Endothelial cell of umbilical vein (primary cell): ENCODE measurements around the gene ADGRB2. TPM values are rescaled to one million over a fixed set of nuclear protein-coding genes. Genes with fewer than 3 reads are reported as not detected.

Experiments used
- BruUV-seq: library from RNA; stranded (reverse); fragments of 400-500 nt; replicated peaks from 2 replicates; lab custom pipeline; 2021; lab: Mats Ljungman, UMichigan
- CTCF ChIA-PET: fragments of 300-600, 350-600 bp; sonication (Branson Sonifier 250); formaldehyde crosslinking; loops from one replicate; lab custom pipeline; 2021; ENCODE audit warnings: antibody characterized with exemption, inconsistent platforms; lab: Charles Lee
- POLR2A ChIA-PET: fragments of 300-600, 350-600 bp; sonication (Branson Sonifier 250); formaldehyde crosslinking; loops from one replicate; lab custom pipeline; 2021; ENCODE audit warnings: antibody characterized with exemption, inconsistent platforms; lab: Charles Lee
- DNase-seq: peaks from one replicate; pipeline ENCODE4 v3.0.0-alpha.2; 2011; ENCODE audit warnings: low read depth, low spot score
- FAIRE-seq: peaks from 2 replicates; lab custom pipeline; 2011; peaks lifted over from hg19 to GRCh38; lab: Jason Lieb, UNC
- H2AFZ ChIP-seq: 2 replicates; pipeline ENCODE4 v1.6.0; 2012; ENCODE audit warnings: low read depth, low read length, control low read depth, inconsistent platforms
- H3K27ac ChIP-seq: 2 replicates; pipeline ENCODE4 v1.5.1; 2011; ENCODE audit warnings: low read depth, mild to moderate bottlenecking, control low read depth, low read length, moderate library complexity; ENCODE audit not compliant: insufficient read depth
- H3K27me3 ChIP-seq, 2 experiments: 2 replicates each; pipeline versions ENCODE4 v1.6.0 to v1.6.1; 2011; ENCODE audit warnings: low read length in 2 of 2, mixed read lengths in 1 of 2; ENCODE audit not compliant: control insufficient read depth in 2 of 2, insufficient read depth in 2 of 2
- H3K36me3 ChIP-seq, 2 experiments: 2 replicates in 1 of 2; 3 replicates in 1 of 2; pipeline ENCODE4 v1.5.1; 2011; ENCODE audit warnings: low read length in 2 of 2, mild to moderate bottlenecking in 1 of 2, moderate library complexity in 1 of 2; ENCODE audit not compliant: control insufficient read depth in 2 of 2, insufficient read depth in 2 of 2; ENCODE audit errors: extremely low read depth in 1 of 2
- H3K4me1 ChIP-seq: 3 replicates; pipeline ENCODE4 v1.5.1; 2011; ENCODE audit warnings: mild to moderate bottlenecking, low read length; ENCODE audit not compliant: control insufficient read depth, insufficient read depth; ENCODE audit errors: extremely low read depth
- H3K4me2 ChIP-seq: 2 replicates; pipeline ENCODE4 v1.6.1; 2011; ENCODE audit warnings: low read length, control low read depth, mixed read lengths; ENCODE audit not compliant: insufficient read depth
- H3K4me3 ChIP-seq, 3 experiments: fragments of 200-600 bp in 1 of 3; sonication (generic), shearing (Covaris generic) in 1 of 3; replicated peaks in 1 of 3; 2 replicates each; pipeline ENCODE4 v1.5.1; 2011 to 2016; ENCODE audit warnings: control low read depth in 3 of 3, low read length in 3 of 3, mild to moderate bottlenecking in 2 of 3, inconsistent platforms in 1 of 3, low read depth in 1 of 3, moderate library complexity in 1 of 3; ENCODE audit not compliant: insufficient read depth in 1 of 3
- H3K79me2 ChIP-seq: 2 replicates; pipeline ENCODE4 v1.6.0; 2012; ENCODE audit warnings: low read length, inconsistent platforms; ENCODE audit not compliant: control insufficient read depth, insufficient read depth
- H3K9ac ChIP-seq: replicated peaks from 2 replicates; pipeline ENCODE3; 2011; ENCODE audit warnings: low read length, control low read depth; ENCODE audit not compliant: insufficient read depth; ENCODE audit errors: extremely low read depth
- H3K9me1 ChIP-seq: replicated peaks from 3 replicates; pipeline ENCODE4 v1.6.0; 2011; ENCODE audit warnings: mild to moderate bottlenecking, low read length; ENCODE audit not compliant: control insufficient read depth, insufficient read depth; ENCODE audit errors: extremely low read depth
- H3K9me3 ChIP-seq: replicated peaks from 2 replicates; pipeline ENCODE4 v1.5.1; 2012; ENCODE audit warnings: low read length, inconsistent platforms; ENCODE audit not compliant: control insufficient read depth, insufficient read depth
- H4K20me1 ChIP-seq: replicated peaks from 2 replicates; pipeline ENCODE3; 2011; ENCODE audit warnings: mild to moderate bottlenecking, low read length; ENCODE audit not compliant: control insufficient read depth, insufficient read depth; ENCODE audit errors: extremely low read depth
- CTCF ChIP-seq, 2 donors: IDR thresholded peaks; 1 replicate in 1 of 2; 2 replicates in 1 of 2; pipeline ENCODE4 v1.5.1; 2011; ENCODE audit warnings: low read length in 2 of 2, mild to moderate bottlenecking in 2 of 2, moderate library complexity in 2 of 2, control low read depth in 1 of 2, inconsistent platforms in 1 of 2, low read depth in 1 of 2; ENCODE audit not compliant: insufficient read depth in 1 of 2; ENCODE audit errors: extremely low read depth in 1 of 2
- EZH2 ChIP-seq: IDR thresholded peaks from 2 replicates; pipeline ENCODE4 v1.6.1; 2012; ENCODE audit warnings: borderline replicate concordance, low read depth, mild to moderate bottlenecking, moderate library complexity, low read length, inconsistent platforms; ENCODE audit not compliant: severe bottlenecking
- FOS ChIP-seq: IDR thresholded peaks from 2 replicates; pipeline ENCODE4 v1.6.1; 2011; ENCODE audit warnings: mild to moderate bottlenecking, low read length, moderate library complexity, borderline replicate concordance; ENCODE audit not compliant: insufficient read depth
- GATA2 ChIP-seq: IDR thresholded peaks from 2 replicates; pipeline ENCODE4 v1.7.0; 2011; ENCODE audit warnings: low read depth, mild to moderate bottlenecking, moderate library complexity, mixed read lengths, low read length; ENCODE audit not compliant: insufficient read length, insufficient read depth
- JUN ChIP-seq: IDR thresholded peaks from 2 replicates; pipeline ENCODE4 v1.6.1; 2011; ENCODE audit warnings: borderline replicate concordance, low read depth; ENCODE audit not compliant: insufficient read length, insufficient read depth
- MAX ChIP-seq: IDR thresholded peaks from 2 replicates; pipeline ENCODE4 v1.6.1; 2011; ENCODE audit not compliant: insufficient read depth, insufficient read length
- MYC ChIP-seq: IDR thresholded peaks from one replicate; pipeline ENCODE4 v1.6.1; 2011; ENCODE audit warnings: mild to moderate bottlenecking, low read depth, low read length
- POLR2A ChIP-seq: IDR thresholded peaks from 2 replicates; pipeline ENCODE4 v1.6.1; 2012; ENCODE audit warnings: low read depth, mild to moderate bottlenecking, control low read depth, low read length
- POLR2AphosphoS5 ChIP-seq: IDR thresholded peaks from 2 replicates; pipeline ENCODE4 v1.6.1; 2012; ENCODE audit warnings: low read depth, mild to moderate bottlenecking, control low read depth, low read length, moderate library complexity; ENCODE audit not compliant: insufficient read depth
- dilution Hi-C: fragments of 300-500 bp; cut with MboI; formaldehyde crosslinking; loops from one replicate; pipeline ENCODE4 v1.15.0; 2019; ENCODE audit warnings: low sequenced_read_pairs; ENCODE audit not compliant: extremely low pct_ligation_motif_present
- intact Hi-C: fragments of 100-400 bp; cut with micrococcal nuclease; formaldehyde crosslinking; loops from one replicate; pipeline ENCODE4 v1.10.0; 2022
- polyA plus RNA-seq, 4 experiments: library from polyadenylated mRNA; depleted of rRNA in 3 of 4; stranded (reverse) in 3 of 4; unstranded in 1 of 4; fragments of >200 nt; gene quantifications; 2 replicates each; pipeline versions ENCODE4 v1.2.1 to v1.2.3, GENCODE V29; 2011 to 2012; ENCODE audit warnings: missing spikeins in 1 of 4
- total RNA-seq: library from RNA; stranded (reverse); gene quantifications from 2 replicates; pipeline ENCODE4 v1.2.3, GENCODE V29; 2021

ADGRB2 gene
- total and polyA plus RNA-seq, 2 donors (not counting 3 experiments of a cell fraction or from before 2014, with no cell fraction given): 1.3 to 1.5 TPM

- ChIA-PET CTCF (interaction anchor here (1.1 to 2.9 kb wide), 4 partner anchors 8 to 38 kb away, joined by 3 to 9 read pairs (median 6); no protein-coding TSS in a partner anchor), POLR2A (interaction anchor here (0.6 kb wide), 1 partner anchor 10 kb away, joined by 3 read pairs; no protein-coding TSS in a partner anchor)
Observed at GRCh38 chr1:31752952-31753475, 11.1 kb downstream of the ADGRB2 start.

More at GRCh38 chr1:31752952-31753475, 11.1 kb downstream of the ADGRB2 start:
- no peak for TF ChIP-seq MAX
- no peak for TF ChIP-seq MYC
- no peak for TF ChIP-seq JUN
- no peak for TF ChIP-seq CTCF (IDR thresholded peaks at IDR 0.05; ENCODE audit: extremely low read depth in 1 of 2, insufficient read depth in 1 of 2, low read depth in 1 of 2, low read length in 2 of 2)
- TF ChIP-seq POLR2AphosphoS5: no peak
- no peak for TF ChIP-seq EZH2
- TF ChIP-seq POLR2A: no peak
- no peak for TF ChIP-seq GATA2
- no peak for TF ChIP-seq FOS
- Histone ChIP-seq H3K4me1 (no peaks in the 10 kb centered on the region), H3K27me3 (peaks cover 0 to 4% of the 10 kb centered on the region in 2 experiments), H3K4me2 (no peak overlapping the region), H3K9me1 (no peaks in the 10 kb centered on the region), H3K79me2 (no peaks in the 10 kb centered on the region), H4K20me1 (no peaks in the 10 kb centered on the region), H3K27ac (no peak overlapping the region), H2AFZ (no peak overlapping the region), H3K4me3 (no peak overlapping the region), H3K9ac (no peak overlapping the region), H3K36me3 (no peaks in the 10 kb centered on the region), H3K9me3 (no peaks in the 10 kb centered on the region)
- BruUV-seq: no TSS peak
- FAIRE-seq: no peak
- intact Hi-C loops: no loop called here
- no peak for DNase-seq
- dilution Hi-C loops: no loop called here
